ENCODE results near the gene PARVA. TPM values are rescaled to one million over a fixed set of nuclear protein-coding genes. Genes with fewer than 3 reads are reported as not detected.

Gene PARVA
- total and polyA plus RNA-seq, 9 of the 15 experiments (the other 6 are each of a cell fraction or from before 2014, with no cell fraction given) = 0.11 TPM; not detected in 8

- TF ChIP-seq E4F1 (CRISPR knock-in tag; IDR thresholded peaks at IDR 0.05; ENCODE audit: borderline replicate concordance) (no peak), NCOA6 (IDR thresholded peaks at IDR 0.05) (no peak)
Observed at GRCh38 chr11:12444601-12445000, 67.2 kb downstream of the PARVA start (continued).

GRCh38 chr11:12445001-12445400, 67.6 kb downstream of the PARVA start:
- Histone ChIP-seq H3K4me2 (ENCODE audit: insufficient read depth, low read length) (no peak overlapping the region), H3K9me3 (replicated peaks; ENCODE audit: control insufficient read depth, insufficient read depth, low read depth, low read length) (no peaks in the 10 kb centered on the region), H2AFZ (ENCODE audit: low read depth, low read length) (no peak overlapping the region), H3K9me1 (ENCODE audit: control insufficient read depth, insufficient read depth, low read length) (no peaks in the 10 kb centered on the region), H3K27me3 (ENCODE audit: control insufficient read depth in 2 of 2, insufficient read depth in 2 of 2, low read length in 2 of 2) (peaks cover 11 to 42% of the 10 kb centered on the region in 2 experiments), H3K79me2 (ENCODE audit: control insufficient read depth, insufficient read depth, low read length) (no peaks in the 10 kb centered on the region), H3K9ac (ENCODE audit: insufficient read depth in 1 of 2, low read depth in 2 of 2, low read length in 2 of 2) (no peak overlapping the region), H3K4me3 (no peak overlapping the region), H3K36me3 (ENCODE audit: control insufficient read depth, insufficient read depth, low read length) (no peaks in the 10 kb centered on the region), H3K4me1 (replicated peaks in 1 of 2; ENCODE audit: control insufficient read depth in 2 of 2, insufficient read depth in 2 of 2, low read length in 2 of 2) (no peaks in the 10 kb centered on the region), H4K20me1 (replicated peaks; ENCODE audit: control insufficient read depth, insufficient read depth, low read length) (no peaks in the 10 kb centered on the region), H3K27ac (ENCODE audit: extremely low read depth, low read depth, low read length) (no peak overlapping the region)
- ATAC-seq = no peak
- in situ Hi-C loops (cut with MboI) (no loop called here), intact Hi-C loops (cut with micrococcal nuclease) (no loop called here)
- DNase-seq (ENCODE audit: extremely low read depth in 1 of 4, low spot score in 3 of 4) = no peak
- ChIA-PET POLR2A (interaction anchor here (0.6 to 0.8 kb wide), 2 partner anchors 248 to 262 kb away, joined by 3 read pairs; no protein-coding TSS in a partner anchor), CTCF (ENCODE audit: low intra/inter-chr PET ratio) (no interaction called here)
- FAIRE-seq = no peak
- BruUV-seq (replicated peaks) = no TSS peak
- WGBS (ENCODE audit: insufficient coverage, low coverage, missing lambda C conversion rate) = 0% methylated on average over 2 of the region's 2 CpGs
- TF ChIP-seq ZSCAN29 (IDR thresholded peaks at IDR 0.05) = no peak
- no peak for TF ChIP-seq TSHZ1 (CRISPR knock-in tag; IDR thresholded peaks at IDR 0.05)
- no peak for TF ChIP-seq TBL1XR1 (IDR thresholded peaks at IDR 0.05; ENCODE audit: low read length in 2 of 2)
- TF ChIP-seq SMAD1 (IDR thresholded peaks at IDR 0.05; ENCODE audit: low read depth, low read length, partially characterized antibody) = no peak
- no peak for TF ChIP-seq SFPQ (IDR thresholded peaks at IDR 0.05; ENCODE audit: low read depth, low read length)
- TF ChIP-seq CBX8 (IDR thresholded peaks at IDR 0.05; ENCODE audit: borderline replicate concordance, extremely low read depth, low read depth, low read length, poor library complexity, severe bottlenecking) = no peak
- no peak for TF ChIP-seq ZNF224 (CRISPR knock-in tag; IDR thresholded peaks at IDR 0.05)
- TF ChIP-seq ZNF280A (IDR thresholded peaks at IDR 0.05; ENCODE audit: low read depth, partially characterized antibody) = no peak
- no peak for TF ChIP-seq KLF10 (CRISPR knock-in tag; IDR thresholded peaks at IDR 0.05)

All from K562 (cell line).